Stimulated activated CD4-positive, alpha-beta T cell treated with anti-CD3 and anti-CD28 coated beads, Interleukin-15, amount 100 ng/mL, for 24 hours (primary cell): ENCODE results near the gene SDCBP2.

Experiments
- DNase-seq: peaks from one replicate; pipeline ENCODE4 v3.0.0-alpha.2; 2020

SDCBP2 gene

GRCh38 chr20:1294497-1294896 is 34.4 kb downstream of the SDCBP2 start:
- no peak for DNase-seq

GRCh38 chr20:1293641-1294379 is 35.1 kb downstream of the SDCBP2 start:
- no peak for DNase-seq

GRCh38 chr20:1292620-1293019 is 36.3 kb downstream of the SDCBP2 start:
- DNase-seq: no peak

- no peak for DNase-seq
These were observed 37.7 kb downstream of the SDCBP2 start for GRCh38 chr20:1291191-1291741.

DNA sequence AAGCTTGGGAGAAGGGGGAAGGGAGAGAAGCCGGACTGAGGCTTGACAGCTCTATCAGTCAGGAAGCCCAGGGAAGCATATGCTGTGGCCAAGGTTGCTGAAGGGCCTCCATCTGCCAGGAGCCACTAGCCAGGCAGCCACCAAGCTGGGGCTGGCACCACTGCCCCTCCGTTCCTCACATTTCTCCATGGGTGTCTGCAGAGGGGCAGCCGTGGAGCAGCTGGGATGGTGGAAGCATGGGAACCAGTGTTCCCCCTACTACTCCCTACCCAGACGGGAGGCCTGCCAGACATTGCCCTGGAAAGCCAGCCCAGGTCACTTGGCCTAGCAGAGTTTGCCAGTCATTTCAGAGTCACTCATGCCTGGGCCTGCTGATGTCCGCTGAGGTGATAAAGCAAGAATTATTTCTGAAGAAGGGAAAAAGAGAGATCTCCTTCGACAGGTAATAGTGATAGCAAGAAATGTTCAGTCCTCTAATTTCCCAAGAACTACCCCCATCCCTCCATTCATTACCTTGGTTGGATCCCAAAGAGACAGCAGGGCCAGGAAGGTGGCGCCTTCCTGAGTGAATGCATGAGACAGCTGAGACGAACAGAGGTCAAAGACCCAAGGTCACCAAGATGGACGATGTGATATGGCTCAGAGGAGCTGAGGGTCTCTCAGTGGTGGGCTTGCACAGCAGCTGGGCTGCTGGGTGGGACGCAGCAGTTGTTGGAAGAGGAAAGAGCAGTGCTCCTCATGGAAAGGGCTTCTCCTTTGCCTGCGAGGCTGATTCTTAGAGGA is 41.0 kb downstream of the SDCBP2 start:
- DNase-seq: no peak

- DNase-seq: peak; percentile 23
These were observed 41.6 kb downstream of the SDCBP2 start for GRCh38 chr20:1287306-1287705.

GRCh38 chr20:1286267-1287024 is 42.5 kb downstream of the SDCBP2 start:
- DNase-seq: no peak

GRCh38 chr20:1283522-1284510 is 45.1 kb downstream of the SDCBP2 start:
- no peak for DNase-seq

GRCh38 chr20:1282966-1283365 is 46.0 kb downstream of the SDCBP2 start:
- no peak for DNase-seq

DNA sequence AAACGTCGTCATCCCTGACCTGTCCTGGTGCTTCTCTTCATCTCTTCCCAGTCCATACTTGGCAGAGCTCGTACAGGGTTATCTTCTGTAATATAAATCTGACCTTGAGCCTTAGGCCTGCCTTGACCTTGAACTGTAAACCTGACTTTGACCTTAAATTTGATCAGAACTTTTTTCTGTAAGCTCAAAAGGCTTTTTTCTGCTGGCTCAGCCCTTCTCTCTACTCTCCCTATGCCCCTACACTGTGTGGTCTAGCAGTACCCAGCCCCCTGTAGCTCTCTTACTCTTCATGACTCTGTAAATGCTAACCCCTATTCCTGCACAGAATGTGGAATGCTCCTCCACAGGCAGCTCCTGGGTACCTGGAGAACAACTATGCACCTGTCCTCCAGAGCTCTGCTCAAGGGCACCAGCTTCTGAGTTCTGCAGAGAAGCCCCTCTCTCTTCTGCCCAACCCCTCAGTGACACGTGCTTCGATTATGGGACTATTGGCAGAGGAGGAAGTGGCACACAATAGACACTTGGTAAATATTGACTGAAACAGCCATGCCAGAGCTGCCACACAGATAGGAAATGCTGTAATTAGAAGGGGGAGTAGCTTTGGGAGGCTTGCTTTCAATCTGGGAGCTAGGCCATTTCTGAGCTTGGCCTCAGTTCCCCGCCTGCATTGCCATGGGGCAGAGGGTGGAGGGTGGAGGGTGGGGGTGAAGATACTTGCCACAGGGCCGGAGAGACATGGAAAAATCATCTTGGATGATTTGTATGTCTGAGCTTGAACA is 47.5 kb downstream of the SDCBP2 start:
- DNase-seq: no peak

GRCh38 chr20:1280195-1281102 is 48.5 kb downstream of the SDCBP2 start:
- DNase-seq: no peak

DNA sequence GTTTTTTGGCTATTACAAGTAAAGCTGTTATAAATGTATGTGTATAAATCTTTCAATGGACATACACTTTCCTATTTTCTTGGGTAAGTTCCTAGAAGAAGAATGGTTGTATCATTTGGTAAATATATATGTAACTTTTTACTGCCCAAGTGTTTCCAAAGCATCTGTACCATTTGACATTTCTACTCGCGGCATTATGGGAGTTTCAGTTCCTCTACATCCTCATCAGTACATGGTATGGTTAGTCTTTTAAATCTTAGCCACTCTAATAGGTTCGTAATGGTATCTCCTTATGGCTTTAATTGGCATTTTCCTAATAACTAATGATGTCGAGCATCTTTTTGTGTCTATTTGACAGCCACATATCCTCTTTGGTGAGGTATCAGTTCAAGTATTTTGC is 49.9 kb downstream of the SDCBP2 start:
- no peak for DNase-seq

DNA sequence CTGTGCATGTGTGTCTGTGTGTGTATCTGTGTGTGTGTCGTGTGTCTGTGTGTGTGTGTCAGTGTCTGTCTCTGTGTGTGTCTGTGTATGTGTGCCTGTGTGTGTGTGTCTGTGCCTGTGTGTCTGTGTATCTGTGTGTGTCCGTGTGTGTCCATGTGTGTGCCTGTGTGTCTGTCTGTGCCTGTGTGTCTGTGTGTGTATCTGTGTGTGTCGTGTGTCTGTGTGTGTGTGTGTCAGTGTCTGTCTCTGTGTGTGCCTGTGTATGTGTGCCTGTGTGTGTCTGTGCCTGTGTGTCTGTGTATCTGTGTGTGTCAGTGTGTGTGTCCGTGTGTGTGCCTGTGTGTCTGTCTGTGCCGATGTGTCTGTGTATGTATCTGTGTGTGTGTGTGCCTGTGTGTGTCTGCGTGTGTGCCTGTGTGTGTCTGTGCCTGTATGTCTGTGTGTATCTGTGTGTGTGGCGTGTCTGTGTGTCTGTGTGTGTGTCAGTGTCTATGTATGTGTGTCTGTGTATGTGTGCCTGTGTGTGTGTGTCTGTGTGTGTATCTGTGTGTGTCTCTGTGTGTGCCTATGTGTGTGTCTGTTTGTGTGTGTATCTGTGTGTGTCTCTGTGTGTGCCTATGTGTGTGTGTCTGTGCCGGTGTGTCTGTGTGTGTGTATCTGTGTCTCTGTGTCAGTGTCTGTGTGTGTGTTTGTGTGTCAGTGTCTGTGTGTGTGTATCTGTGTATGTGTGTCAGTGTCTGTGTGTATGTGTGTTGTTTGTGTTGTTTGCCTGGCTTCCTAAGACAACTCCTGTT is 51.2 kb downstream of the SDCBP2 start:
- no peak for DNase-seq

DNA sequence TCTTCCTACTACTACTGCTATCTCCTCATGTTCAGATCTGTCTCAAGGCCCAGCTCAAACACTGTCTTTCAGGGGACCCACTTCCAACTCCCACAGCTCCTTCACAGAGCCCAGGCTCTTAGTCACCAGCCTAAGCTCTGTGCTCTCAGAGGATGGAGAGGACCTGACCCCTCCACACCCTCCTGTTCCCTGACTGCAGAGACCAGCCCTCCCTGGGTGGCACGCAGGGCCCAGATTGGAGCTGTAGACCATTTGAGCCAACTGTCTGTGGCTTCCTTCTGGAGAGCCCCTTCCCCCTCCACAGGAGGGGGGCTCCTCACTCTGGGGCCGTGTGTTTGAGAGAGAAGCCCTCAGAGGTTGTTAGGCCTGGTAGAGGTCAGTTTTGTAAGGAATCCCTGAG is 53.0 kb downstream of the SDCBP2 start:
- DNase-seq: no peak

DNA sequence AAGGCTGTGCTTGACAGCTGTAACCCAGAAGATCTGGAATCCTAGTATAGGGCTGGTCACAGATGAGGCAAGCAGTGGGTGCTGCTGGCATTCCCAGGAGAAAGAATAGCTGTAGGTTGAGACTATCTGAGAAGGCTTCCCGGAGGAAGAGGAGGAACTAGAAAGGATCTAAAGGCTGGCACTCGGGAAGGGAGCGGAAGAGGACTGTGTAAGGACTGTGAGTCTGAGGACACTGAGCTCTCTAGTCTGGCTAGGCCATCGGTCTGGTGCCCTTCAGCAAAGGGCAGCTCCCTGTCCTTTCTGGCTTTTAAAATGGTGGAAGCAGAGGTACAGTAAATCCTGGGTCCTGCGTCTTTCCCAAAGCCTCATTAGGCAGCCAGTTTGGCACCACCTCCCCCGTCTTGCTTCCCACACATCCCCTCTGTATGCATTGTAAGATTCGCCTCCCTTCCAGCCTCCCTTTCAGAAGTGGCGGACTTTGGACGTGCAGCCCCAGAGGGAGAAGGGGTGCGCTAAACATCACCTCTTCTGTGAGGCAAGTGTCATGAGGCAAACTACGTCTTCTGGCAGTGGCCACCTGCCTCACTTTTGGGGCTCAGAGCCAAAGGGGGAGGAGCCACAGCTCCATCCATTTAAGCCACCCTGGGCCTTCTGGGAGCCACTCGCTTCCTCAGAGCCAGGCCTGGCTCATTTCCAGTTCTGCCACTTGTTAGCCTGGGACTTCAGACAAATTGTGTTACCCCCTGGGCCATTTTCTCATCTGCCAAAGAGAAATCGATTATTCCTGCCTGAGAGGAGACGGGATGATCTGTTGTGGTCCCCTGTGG is 54.2 kb downstream of the SDCBP2 start:
- DNase-seq: no peak

- DNase-seq: no peak
These were observed 55.6 kb downstream of the SDCBP2 start for GRCh38 chr20:1273366-1273765.

DNA sequence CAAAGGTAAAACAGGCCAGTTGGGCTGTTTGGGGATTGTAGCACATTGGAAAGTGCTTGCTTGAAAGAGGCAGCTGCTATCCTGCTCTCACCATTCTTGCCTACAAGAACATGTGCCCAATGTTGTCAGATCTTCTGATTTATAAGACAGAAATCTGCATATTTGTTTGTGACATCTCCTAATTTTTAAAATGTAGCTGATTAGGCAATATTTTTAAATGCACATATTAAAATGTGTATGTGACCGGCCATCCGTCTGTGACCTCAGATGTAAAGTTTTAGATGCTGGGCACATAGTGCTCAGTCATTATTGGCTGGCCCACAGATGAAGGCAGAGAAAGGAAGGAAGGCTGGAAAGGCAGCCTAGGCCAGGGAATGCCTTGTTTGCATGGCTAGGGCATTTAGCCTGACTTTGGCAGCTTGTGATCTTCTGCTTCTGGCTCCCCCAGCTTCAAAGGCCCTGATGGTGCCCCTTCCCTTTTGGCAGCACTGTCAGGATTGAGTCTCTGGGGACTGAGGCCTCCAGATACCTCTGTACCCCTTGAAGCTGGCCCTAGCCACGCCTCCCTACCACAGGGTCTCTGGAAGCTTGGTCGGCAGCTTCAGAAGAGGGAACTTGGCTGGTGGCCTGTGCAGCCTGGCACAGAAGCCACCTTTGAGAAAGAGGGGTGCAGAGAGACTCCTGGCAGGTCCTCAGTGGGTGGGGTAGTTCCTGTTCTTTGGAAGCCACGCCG is 56.4 kb downstream of the SDCBP2 start:
- no peak for DNase-seq

- DNase-seq: no peak
These were observed 59.1 kb downstream of the SDCBP2 start for GRCh38 chr20:1269850-1270249.
